Lung (tissue), 12 donors: Measurements from ENCODE around the gene SPAG9. TPM values are rescaled to one million over a fixed set of nuclear protein-coding genes. Genes with fewer than 3 reads are reported as not detected.
"Not testable (repeated sequence)": the region's sequence is repeated elsewhere in the genome, so short reads cannot be mapped to it uniquely, and the experiment has no call there.

ENCODE experiments used
- ATAC-seq: fragments of 200-7000 bp; cut with Tn5 transposase; one replicate; pipeline ENCODE4 v1.9.1; 2020; ENCODE audit warnings: moderate number of reproducible peaks; ENCODE audit not compliant: insufficient read depth, low FRiP score
- DNase-seq, 3 donors: peaks; one replicate each; pipeline ENCODE4 v3.0.0-alpha.2; 2013 to 2017
- H3K27ac ChIP-seq, 2 donors: one replicate each; pipeline ENCODE4 v1.5.1; 2013; ENCODE audit warnings: mild to moderate bottlenecking in 2 of 2, moderate library complexity in 2 of 2, control low read depth in 1 of 2, inconsistent platforms in 1 of 2, low read depth in 1 of 2, low read length in 1 of 2
- H3K27me3 ChIP-seq, 3 donors: one replicate each; pipeline ENCODE4 v1.5.1; 2013; ENCODE audit warnings: low read length in 2 of 3; ENCODE audit not compliant: control insufficient read depth in 3 of 3, insufficient read depth in 3 of 3
- H3K36me3 ChIP-seq, 4 donors: one replicate each; pipeline ENCODE4 v1.5.1; 2013; ENCODE audit warnings: low read length in 4 of 4, mild to moderate bottlenecking in 1 of 4, moderate library complexity in 1 of 4; ENCODE audit not compliant: control insufficient read depth in 4 of 4, insufficient read depth in 4 of 4
- H3K4me1 ChIP-seq, 5 donors: one replicate each; pipeline ENCODE4 v1.5.1; 2013; ENCODE audit warnings: low read length in 5 of 5, mild to moderate bottlenecking in 2 of 5, moderate library complexity in 1 of 5; ENCODE audit not compliant: control insufficient read depth in 5 of 5, insufficient read depth in 5 of 5
- H3K4me3 ChIP-seq: one replicate; pipeline ENCODE4 v1.5.1; 2013; ENCODE audit warnings: mild to moderate bottlenecking, control low read depth, moderate library complexity
- H3K9ac ChIP-seq, 2 donors: one replicate each; pipeline ENCODE4 v1.5.1; 2013; ENCODE audit warnings: low read length in 2 of 2, control low read depth in 1 of 2; ENCODE audit not compliant: insufficient read depth in 1 of 2
- H3K9me3 ChIP-seq, 4 donors: one replicate each; pipeline ENCODE4 v1.5.1; 2013; ENCODE audit warnings: low read length in 3 of 4, mild to moderate bottlenecking in 1 of 4, moderate library complexity in 1 of 4; ENCODE audit not compliant: control insufficient read depth in 4 of 4, insufficient read depth in 3 of 4
- CTCF ChIP-seq: IDR thresholded peaks from 2 replicates; pipeline ENCODE4 v1.5.1; 2012; ENCODE audit warnings: mild to moderate bottlenecking; ENCODE audit errors: control extremely low read depth, extremely low read depth
- WGBS, 2 donors: extraction: QIAGEN DNeasy Blood & Tissue Kit; methylation state at CpG; one replicate each; pipeline ENCODE4 v1.1.7; 2013; 5-methylcytosine and 5-hydroxymethylcytosine counted together
- polyA plus RNA-seq, 2 donors: library from polyadenylated mRNA; stranded (reverse); fragments of 200-250 nt; gene quantifications; one replicate each; pipeline ENCODE4 v1.2.1, GENCODE V29; 2013
- total RNA-seq, 2 donors: library from RNA; depleted of rRNA in 1 of 2; stranded (reverse); fragments of >200 nt in 1 of 2; gene quantifications; one replicate each; pipeline ENCODE4 v1.2.1, GENCODE V29; 2014 to 2021
- donor health status: control.
- donor health status: control.
- donor health status: Bipolar disorder and iron deficiency.
- donor health status: healthy.
- donor health status: DM: yes; HTN: yes; CAD: no.

The SPAG9 gene
- total and polyA plus RNA-seq, 4 donors = 37.2 to 174 (median 75.2) TPM

GRCh38 chr17:51085150-51085805 lies 35.4 kb downstream of the SPAG9 start:
- H3K27ac ChIP-seq = no peak overlapping the region
- no peak for ATAC-seq
- 41 to 59% methylated on average over 6 of the region's 6 CpGs for WGBS, 2 donors
- peaks cover 0 to 1% (median 0%) of the 10 kb centered on the region in 4 donors for H3K36me3 ChIP-seq
- H3K4me1 ChIP-seq = peaks cover 0 to 7% (median 0%) of the 10 kb centered on the region in 5 donors
- no peak overlapping the region for H3K9ac ChIP-seq
- H3K4me3 ChIP-seq = no peak overlapping the region
- H3K27me3 ChIP-seq = no peaks in the 10 kb centered on the region
- no peak for DNase-seq
- TF ChIP-seq CTCF = no peak
- H3K9me3 ChIP-seq = no peaks in the 10 kb centered on the region

GRCh38 chr17:51083981-51084380 lies 36.7 kb downstream of the SPAG9 start:
- DNase-seq = no peak
- WGBS, 2 donors = 38 to 75% methylated on average over 1 of the region's 1 CpG
- ATAC-seq = no peak
- Histone ChIP-seq H3K9ac (no peak overlapping the region), H3K9me3 (no peaks in the 10 kb centered on the region), H3K4me3 (no peak overlapping the region), H3K4me1 (peaks cover 0 to 7% (median 0%) of the 10 kb centered on the region in 5 donors), H3K27me3 (no peaks in the 10 kb centered on the region), H3K36me3 (peaks cover 0 to 3% (median 3%) of the 10 kb centered on the region in 4 donors), H3K27ac (no peak overlapping the region)
- no peak for TF ChIP-seq CTCF

GRCh38 chr17:51083364-51083763 lies 37.3 kb downstream of the SPAG9 start:
- H3K36me3 ChIP-seq, H3K27me3 ChIP-seq, DNase-seq, H3K9ac ChIP-seq, ATAC-seq, H3K4me1 ChIP-seq, H3K9me3 ChIP-seq, H3K4me3 ChIP-seq, H3K27ac ChIP-seq: not testable (repeated sequence)
- WGBS, 2 donors = 82 to 98% methylated on average over 7 of the region's 7 CpGs

GRCh38 chr17:51079049-51079448 lies 41.6 kb downstream of the SPAG9 start:
- no peak overlapping the region for H3K27ac ChIP-seq
- peaks cover 0 to 2% (median 0%) of the 10 kb centered on the region in 5 donors for H3K4me1 ChIP-seq
- no peak for TF ChIP-seq CTCF
- ATAC-seq = no peak
- no peak overlapping the region for H3K4me3 ChIP-seq
- 86 to 88% methylated on average over 5 of the region's 5 CpGs for WGBS, 2 donors
- no peaks in the 10 kb centered on the region for H3K27me3 ChIP-seq
- no peaks in the 10 kb centered on the region for H3K9me3 ChIP-seq
- peaks cover 0 to 15% (median 11%) of the 10 kb centered on the region in 4 donors for H3K36me3 ChIP-seq
- no peak overlapping the region for H3K9ac ChIP-seq
- DNase-seq = no peak
